GM19238 (cell line): ENCODE data around the gene ZFP36.
"Not testable (repeated sequence)": the region's sequence is repeated elsewhere in the genome, so short reads cannot be mapped to it uniquely, and the experiment has no call there.

Experiments used
- DNase-seq: peaks from one replicate; pipeline ENCODE4 v3.0.0; 2011; ENCODE audit warnings: low spot score; ENCODE audit not compliant: insufficient read length

Gene ZFP36

GRCh38 chr19:39445196-39446111, 38.8 kb downstream of the ZFP36 start, which contains the start of gene SUPT5H:
Gene SUPT5H (plus strand): TSS chr19:39445582. CDS start chr19:39445891, 309 bp downstream.
- DNase-seq, result peak; percentile 98

DNA sequence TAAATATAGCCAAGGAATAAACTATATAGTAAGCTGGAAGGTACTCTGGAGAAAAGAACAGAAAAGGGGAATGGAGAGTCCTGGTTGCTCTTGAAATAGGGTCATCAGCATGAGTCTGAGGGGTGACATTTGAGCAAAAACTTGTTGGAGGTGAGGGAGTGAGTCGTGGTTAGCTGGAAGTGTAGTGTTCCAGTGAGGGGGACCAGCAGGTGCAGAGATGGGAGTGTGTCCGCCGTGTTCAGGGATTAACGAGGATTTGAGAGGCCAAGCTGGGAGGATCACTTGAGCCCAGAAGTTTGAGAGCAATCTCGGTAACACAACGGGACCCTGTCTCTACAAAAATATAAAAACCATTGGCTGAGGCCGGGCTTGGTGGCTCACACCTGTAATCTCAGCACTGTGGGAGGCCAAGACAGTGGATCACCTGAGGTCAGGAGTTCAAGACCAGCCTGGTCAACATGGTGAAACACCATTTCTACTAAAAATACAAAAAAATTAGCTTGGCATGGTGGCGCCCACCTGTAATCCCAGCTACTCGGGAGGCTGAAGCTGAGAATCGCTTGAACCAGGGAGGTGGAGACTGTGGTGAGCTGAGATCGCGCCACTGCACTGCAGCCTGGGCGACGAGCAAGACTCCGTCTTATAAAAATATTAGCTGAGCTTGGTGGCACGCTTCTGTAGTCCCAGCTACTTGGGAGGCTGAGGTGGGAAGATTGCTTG, 39.9 kb downstream of the ZFP36 start:
- no peak for DNase-seq

GRCh38 chr19:39448271-39448670, 41.6 kb downstream of the ZFP36 start:
- DNase-seq, result peak; percentile 49

- no peak for DNase-seq
Observed at GRCh38 chr19:39449116-39449797, 42.6 kb downstream of the ZFP36 start.

DNA sequence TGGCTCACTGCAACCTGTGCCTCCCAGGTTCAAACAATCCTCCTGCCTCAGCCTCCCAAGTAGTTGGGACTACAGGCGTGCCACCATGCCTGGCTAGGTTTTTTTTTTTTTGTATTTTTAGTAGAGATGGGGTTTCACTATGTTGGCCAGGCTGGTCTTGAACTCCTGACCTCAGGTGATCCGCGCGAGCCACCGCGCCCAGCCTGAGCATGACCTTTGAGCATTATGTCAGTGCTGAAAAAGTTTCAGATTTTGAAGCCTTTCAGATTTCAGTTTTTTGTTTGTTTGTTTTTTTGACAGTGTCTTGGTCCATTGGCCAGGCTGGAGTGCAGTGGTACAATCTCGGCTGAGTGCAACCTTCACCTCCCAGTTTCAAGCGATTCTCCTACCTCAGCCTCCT, 44.6 kb downstream of the ZFP36 start:
- DNase-seq, result not testable (repeated sequence)
